DMS153 treated with DMSO at 0.1 percent for 48 hours (cell line): Measurements from ENCODE around the gene PARD3.

Experiments used
- DNase-seq: peaks from one replicate; lab custom pipeline; 2025; ENCODE audit not compliant: unreplicated experiment; lab: John Stamatoyannopoulos, UW

The PARD3 gene

DNA sequence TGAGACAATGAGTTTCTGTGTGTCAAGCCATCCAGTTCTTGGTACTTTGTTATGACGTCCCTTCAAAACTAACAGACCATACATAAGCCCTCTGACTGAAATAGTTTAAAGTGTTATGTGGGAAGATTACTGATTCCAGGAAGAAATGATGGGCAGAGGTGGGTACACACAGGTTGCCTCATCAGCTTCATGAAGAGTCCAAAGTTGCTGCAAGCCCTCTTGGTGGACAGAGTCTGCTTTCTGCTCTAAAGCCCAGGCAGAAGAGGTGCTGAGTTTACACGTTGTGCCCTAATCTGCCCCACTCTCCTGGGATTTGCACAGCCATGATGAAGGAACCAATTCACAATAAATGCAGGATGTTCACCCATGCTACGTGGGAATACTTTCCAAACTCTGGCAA, 187.4 kb downstream of the PARD3 start:
- DNase-seq = no peak

DNA sequence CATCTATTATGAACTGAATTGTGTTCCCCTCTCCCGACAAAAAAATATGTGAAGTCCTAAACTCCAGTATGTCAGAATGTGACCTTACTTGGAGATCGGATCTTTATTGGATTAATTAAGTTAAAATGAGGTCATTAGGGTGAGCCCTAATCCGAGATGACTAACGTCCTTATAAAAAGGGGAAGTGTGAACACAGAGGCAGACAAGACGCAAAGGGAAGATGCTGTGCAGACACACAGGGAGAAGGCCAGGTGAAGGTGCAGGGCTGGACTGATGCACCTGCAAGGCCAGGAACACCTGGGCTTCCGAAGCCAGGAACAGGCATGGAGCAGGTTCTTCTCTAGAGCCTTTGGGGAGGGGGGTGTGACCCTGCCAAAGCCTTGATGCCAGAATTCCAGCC, 187.8 kb downstream of the PARD3 start:
- DNase-seq = no peak

DNA sequence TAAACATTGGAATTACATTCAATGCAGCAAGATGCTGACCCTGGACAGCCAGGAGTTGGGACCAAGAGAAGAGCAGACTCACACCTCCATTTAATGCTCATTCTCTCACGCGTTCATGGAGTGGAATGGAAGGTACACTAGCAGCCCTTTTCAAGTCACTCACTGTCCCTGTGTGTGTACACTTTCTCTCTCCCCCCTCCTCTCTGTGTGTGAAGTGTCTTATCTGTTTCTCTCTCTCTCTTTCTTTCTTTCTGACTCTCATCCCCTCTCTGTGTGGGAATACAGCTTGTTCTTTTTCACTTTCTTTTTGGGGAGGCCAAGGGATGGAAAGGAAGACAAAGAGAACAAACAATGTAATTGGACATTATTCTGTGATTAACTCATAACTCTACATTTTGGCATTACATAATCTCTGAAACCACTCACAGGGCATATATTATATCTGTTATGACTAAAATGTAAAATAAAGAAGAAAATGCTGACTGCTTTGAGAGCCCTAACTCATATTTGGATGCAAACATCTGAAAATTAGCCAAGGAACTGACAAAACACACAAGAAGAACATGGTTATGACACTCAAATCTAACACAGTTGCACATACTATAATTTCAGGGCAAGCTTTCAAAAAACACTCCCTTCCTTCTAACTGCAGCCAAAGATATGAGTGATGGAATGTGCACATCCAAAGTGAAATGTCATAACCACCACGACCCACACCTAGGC, 188.8 kb downstream of the PARD3 start:
- no peak for DNase-seq

DNA sequence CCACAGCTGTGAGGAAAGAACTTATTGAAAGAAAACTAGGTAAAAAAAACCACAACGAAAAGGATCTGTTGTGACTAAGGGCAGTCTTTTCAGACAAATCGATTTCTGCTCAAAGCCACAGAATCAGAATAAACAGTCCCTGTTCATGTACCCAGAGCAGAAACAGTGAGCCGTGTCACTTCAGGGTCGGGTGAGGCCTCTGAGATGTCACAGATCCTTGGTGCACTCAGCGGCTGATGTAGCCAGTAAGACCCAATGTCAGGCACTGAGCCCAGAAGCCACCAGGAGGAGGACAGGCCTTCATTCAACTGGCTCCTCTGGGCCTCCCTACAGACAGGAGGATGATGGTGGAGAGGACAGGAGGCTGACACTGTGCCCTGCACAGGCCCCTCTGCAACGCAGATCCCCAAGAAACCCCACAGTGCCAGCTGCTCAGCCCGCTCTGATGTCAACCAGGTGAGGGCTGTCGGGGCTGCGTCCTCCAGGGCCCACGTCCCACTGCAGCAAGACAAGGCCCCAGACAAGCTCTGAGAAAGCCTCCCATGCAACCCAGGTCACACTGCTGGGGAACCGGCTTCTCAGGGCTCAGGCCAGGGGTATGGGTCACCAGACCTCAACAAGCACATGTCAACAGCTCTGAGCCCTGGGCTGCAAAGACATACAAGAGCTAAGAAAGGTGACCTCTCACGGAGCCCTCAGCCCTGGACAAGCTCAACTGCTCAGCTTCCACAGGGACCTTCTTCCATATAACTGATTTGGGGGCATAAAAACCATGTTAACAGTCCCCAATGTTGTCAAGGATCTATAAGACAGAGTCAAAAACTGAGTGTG, 190.6 kb downstream of the PARD3 start:
- no peak for DNase-seq

DNA sequence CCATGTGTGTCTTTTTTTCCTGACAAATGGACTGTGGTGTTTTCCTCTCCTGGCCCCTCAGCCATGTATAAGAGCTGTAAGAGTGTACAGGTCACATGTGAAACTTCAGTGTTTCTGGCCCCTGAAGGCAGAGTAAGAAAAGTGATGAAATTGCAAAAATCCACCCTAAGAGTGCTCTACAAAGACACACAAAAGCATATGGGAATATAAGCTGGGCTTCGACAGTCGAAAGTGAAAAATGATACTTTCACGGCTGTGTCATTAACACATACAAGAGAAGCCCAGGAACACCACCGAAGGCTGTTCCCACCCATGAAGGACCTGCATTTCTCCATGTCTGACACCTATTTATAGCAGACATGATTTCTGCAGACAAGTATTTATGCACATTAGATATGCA, 192.2 kb downstream of the PARD3 start:
- no peak for DNase-seq

DNA sequence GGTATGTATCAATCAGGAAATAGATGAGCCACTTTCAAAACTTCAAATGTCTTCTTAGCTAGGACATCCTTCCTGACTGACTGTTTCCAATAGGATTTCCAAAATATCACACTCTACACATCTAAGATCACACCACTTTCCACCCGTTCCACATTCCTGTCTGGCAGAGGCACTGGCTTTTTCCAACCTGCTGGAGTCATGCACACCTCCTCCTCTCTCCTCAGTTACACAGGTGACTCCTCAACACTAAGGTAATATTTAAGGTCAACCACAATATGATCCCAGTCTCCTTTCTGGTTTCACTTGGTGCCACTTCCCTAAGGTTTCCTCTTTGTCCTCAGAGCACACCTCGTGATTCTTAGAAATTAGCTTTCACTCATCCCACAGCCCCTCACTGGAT, 196.5 kb downstream of the PARD3 start:
- no peak for DNase-seq

DNA sequence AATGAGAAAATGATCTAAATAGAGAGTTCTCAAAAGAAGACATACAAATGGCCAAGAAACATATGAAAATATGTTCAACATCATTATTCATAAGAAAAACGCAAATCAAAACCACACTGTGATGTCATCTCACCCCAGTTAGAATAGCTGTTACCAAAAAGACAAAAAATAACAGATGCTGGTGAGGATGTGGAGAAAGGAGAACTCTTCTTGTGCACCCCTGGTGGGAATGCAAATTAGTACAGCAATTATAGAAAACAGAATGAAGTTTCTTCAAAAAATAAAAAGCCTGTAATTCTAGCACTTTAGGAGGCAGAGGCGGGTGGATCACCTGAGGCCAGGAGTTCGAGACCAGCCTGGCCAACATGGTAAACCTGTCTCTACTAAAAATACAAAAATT, 199.3 kb downstream of the PARD3 start:
- no peak for DNase-seq

DNA sequence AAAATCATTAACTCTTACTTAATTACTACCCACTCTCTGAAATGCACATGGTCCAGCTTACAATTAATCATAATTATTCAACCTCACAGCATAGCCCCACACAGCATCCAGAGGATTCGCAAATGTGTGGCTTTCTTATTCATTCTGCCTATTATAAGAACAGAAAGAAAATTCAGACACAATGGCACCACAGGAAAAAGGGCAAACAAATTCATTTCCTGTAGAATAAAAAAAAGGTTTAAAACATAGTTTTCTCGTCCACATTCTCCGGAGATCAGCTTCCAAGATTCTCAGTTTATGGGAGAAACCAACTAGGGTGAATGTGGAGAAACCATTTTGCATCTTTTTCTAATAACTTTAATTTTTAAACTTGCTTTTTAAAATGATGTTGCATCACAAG, 201.6 kb downstream of the PARD3 start:
- DNase-seq = no peak

DNA sequence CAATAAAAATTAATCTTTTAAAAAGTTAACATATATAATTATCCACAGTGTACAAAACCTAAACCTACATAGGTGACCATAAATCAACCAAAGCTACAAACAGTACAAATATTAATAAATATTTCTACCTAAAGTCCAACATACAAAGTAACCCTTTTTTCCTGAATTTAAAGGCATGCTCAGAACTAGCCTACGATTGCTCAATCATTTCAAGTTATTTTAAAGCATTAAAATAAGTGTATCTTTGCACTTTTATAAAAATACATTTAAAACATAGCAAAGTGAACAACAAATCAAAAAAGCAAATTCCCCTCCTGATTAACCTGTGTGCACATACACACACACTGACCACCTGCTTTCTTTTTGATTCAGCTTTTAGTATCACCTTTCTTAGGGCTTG, 202.2 kb downstream of the PARD3 start:
- DNase-seq = no peak

DNA sequence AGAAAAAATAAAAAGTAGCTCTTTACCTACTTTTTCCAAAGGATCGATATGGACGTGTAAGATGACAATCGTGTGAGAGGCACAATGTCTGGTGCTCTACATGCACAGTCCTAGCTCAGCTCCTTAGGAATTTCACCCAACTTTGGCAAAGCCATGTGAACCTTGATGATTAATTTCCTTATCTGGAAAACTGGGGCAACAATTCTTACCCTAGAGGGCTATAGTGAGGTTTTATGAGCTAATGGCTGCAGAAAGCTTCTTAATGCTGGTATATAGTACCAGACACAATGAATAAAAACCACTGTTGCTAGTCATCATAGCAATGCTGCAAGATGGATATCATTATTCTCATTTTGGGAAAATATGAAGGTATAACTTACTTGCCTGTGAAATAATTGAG, 202.7 kb downstream of the PARD3 start:
- DNase-seq = no peak

DNA sequence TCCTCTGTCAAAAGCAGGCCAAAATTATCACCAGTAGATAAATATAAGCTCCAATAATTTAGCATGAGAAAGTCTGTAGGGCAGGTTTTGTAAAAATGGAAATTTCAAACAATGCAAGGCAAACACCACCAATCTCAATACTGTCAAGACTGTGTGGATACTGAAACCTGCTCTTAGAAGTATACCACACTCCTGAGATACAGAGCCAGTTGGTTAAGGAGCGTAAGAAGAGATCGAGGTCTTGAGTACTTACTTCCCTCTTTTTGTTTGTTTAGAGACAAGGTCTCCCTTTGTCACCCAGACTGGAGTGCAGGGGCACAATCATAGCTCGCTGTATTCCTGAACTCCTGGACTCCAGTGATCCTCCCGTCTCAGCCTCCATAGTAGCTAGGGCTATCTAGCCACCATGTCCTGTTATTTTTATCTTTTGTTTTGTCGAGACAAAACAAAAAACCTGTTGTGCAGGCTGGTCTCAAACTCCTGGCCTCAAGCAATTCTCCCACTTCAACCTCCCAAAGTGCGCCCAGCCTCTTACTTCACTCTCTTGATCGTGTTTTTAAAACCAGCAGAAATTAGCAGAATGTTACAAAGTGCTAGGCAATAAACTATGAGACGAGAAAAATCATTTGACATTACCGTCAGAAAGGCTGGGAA, 205.7 kb downstream of the PARD3 start:
- no peak for DNase-seq

DNA sequence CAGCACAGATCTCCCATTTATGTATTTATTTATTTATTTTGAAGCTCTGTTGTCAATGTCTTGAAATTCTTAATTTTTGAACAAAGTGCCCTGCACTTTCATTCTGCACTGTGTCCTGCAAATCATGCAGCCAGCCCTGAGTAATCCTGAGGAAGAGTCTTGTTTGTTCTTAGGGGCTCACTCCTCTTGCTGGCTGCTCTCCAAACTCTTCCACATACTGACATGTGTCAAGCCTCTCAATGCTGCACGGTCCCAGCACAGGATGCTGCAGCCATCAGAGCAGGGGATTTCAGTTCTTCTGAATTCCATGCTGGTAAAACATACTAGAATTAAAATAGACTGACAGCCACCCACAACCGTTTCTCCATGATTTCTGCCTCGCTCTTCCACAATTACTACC, 207.2 kb downstream of the PARD3 start:
- no peak for DNase-seq

DNA sequence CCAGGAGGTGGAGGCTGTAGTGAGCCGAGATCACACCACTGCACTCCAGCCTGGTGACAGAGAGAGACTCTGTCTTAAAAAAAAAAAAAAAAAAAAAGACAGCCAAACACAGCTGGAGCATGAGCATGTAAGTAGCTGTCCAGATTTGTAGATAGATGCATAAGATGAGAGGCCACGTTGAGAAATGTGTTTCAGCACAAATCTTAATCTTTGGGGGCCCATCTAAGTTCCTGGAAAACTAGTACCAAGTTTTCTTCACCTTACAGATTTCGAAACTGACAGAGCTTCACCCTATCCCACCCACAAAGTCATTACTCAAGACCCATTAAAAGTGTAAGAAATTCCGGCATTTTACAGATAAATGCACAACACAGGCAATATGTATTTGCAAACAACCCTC, 208.2 kb downstream of the PARD3 start:
- no peak for DNase-seq

DNA sequence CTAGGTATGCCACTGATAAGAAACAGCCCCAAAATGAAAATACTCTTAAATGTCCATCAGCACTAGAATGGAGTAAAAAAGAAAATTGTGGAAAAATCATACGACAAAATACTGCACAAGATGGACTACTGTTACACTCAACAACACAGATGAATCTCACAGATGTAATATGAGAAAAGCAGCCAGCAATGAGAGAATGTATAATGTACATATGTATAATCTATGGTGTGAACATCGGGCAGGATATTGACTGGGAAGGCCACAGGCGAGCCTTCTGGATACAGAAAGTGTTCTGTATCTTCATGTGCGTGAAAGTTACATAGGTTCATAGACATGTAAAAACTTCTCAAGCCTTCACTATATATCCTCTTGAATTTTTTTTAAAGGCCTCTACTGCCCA, 212.6 kb downstream of the PARD3 start:
- no peak for DNase-seq

DNA sequence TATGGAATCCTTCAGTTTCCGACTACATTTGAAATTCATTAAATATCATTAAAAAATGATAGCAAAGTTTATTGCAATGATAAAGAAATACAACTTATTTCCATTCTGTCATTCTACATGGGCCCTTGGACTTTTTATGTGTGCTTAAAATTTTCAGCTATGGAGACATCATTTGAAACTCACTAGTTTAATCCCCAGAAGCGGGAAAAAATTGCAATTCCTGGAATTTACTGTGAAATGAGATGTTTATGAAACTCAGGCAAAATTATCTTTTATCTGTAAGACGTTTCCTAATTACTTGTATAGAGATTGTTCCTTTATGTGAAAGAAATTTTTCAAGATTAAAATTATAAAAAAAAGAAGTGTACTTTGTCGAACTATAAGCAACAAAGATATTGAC, 213.4 kb downstream of the PARD3 start:
- DNase-seq = no peak

DNA sequence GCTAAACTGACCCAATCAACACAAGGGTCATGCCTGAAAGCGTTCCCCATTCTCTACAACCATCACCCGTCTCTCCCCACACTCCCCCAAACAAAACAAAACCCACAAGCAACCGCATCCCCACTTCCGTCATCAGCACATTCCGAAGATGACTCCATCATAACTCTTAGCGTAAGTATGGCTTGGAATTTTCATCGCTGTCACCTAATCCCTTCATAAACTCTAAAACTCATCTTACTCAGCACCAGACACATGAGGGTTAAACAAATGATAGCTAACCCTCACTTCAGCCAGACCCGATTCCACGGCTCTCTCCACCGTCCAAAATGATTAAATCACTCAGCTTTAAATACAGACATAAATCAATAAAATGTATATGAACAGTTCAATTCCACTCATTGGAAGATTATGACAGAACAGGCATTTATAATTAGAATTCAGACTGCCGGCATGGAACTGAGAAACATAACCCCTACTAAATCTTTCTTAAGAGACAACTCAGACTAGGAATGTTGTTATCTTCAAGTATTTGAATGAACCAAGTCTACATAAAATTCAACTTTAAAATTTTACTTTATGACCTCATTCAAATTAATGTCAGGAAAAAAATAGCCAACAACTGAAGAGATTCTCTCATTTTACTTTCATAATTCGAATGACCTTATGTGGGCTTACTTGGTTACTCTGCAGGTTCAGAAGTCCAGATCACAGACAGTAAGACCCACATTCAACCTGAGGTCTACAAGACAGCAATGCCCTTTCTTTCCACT, 215.9 kb downstream of the PARD3 start:
- DNase-seq = no peak

DNA sequence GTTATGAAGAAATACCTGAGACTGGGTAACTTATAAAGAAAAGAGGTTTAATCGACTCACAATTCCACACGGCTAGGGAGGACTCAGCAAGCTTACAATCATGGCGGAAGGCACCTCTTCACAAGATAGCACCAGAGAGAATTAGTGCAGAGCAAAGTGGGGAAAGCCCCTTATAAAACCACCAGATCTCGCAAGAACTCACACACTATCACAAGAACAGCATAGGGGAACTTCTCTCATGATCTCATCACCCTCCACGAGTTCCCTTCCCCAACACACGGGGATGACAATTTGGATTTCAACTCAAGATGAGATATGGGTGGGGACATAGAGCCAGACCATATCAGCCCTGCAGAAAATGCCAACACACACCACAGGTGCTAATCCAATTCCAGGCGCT, 218.7 kb downstream of the PARD3 start:
- no peak for DNase-seq

DNA sequence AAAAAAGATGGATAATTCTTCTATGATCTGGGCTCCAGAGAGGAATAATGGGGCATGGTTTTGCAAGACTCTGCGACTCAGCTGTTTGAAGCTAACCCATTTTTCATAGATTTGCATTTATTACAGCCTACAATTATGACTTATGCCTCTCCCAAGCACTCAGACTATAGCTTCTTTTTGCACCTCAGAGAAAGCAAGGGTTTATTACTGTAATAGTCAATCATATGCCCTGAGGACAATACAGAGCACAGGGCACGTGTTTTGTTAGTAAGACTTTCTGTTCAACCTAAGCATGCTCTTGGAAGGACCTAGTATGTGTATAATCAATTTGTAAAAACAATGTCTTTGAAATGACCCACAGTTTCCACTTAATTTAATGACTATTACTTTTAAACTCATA, 221.2 kb downstream of the PARD3 start:
- DNase-seq = no peak

DNA sequence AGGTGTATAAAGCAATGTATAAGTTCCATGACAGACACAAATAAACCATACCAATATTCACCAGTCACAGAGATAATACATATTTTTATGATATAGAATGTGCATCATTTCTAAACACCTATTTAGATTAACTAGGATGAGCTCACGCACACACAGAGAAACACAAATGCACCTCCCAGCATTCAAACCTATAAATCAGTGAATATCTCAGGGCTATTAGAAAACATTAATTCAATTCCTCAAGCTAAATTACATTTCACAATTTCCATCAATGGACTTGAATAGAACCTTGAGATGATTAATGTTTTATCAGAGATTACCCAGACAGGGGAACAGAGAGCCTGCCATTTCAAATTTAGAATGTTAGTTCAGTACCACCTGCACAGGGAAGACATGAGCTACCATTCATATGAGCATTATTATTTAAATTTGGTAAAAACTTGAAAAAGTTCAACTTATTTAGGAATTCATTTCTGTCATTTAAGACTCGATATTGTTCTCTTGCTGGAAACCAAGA, 221.7 kb downstream of the PARD3 start:
- DNase-seq = no peak

DNA sequence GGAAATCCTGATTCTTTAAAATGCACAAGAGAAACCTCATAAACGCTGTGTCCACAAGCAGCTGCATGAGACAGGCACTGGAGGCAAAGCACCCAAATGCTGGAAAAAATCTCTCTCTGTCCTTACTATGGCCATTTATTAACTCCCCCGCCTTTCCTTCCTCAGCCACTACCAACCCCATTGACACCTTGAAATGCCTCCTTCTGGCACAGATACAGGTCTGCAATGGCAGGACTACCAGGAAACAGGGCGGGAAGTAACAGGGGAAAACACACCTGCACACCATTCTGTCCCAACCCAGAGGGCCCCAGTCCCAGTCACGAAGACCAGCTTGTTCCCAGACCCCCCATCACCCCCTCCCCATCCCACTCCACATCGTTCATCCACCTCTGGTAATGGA, 224.3 kb downstream of the PARD3 start:
- DNase-seq = no peak

DNA sequence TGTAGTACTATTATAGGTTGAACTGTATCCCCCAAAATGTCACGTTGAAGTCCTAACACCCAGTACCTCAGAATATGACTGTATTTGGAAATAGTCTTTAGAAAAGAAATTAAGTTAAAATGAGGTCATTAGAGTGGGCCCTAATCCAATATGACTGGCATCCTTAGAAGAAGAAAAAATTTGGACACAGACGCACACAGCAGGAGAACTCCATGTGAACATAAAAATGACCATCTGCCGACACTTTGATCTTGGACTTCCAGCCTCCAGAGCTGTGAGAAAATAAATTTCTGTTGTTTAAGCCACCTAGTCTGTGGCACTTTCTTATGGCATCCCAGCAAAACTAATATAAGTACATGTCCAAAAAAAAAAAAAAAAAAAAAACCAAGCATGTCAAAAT, 225.8 kb downstream of the PARD3 start:
- no peak for DNase-seq
